HG02938 (cell line): Measurements from ENCODE around the gene GLYAT.
"Not testable (repeated sequence)": the region's sequence is repeated elsewhere in the genome, so short reads cannot be mapped to it uniquely, and the experiment has no call there.

ENCODE experiments used
- ATAC-seq: cut with Tn5 transposase; IDR thresholded peaks from one replicate; pipeline ENCODE4 v1.9.1; 2021; ENCODE audit warnings: mild to moderate bottlenecking, moderate library complexity; ENCODE audit not compliant: unreplicated experiment

Gene GLYAT

GRCh38 chr11:58744988-58745704 is 13.4 kb upstream of the GLYAT start:
- no peak for ATAC-seq

GRCh38 chr11:58742981-58743880 is 11.5 kb upstream of the GLYAT start:
- ATAC-seq, result no peak

- ATAC-seq, result peak; percentile 81
Measured at GRCh38 chr11:58742140-58742539, 10.4 kb upstream of the GLYAT start.

GRCh38 chr11:58741127-58741526 is 9.4 kb upstream of the GLYAT start:
- ATAC-seq, result no peak

GRCh38 chr11:58740447-58740846 is 8.7 kb upstream of the GLYAT start:
- no peak for ATAC-seq

- ATAC-seq, result no peak
Measured at GRCh38 chr11:58739725-58740430, 8.1 kb upstream of the GLYAT start.

GRCh38 chr11:58734681-58735490 is 3.1 kb upstream of the GLYAT start:
- ATAC-seq, result no peak

- no peak for ATAC-seq
Measured at GRCh38 chr11:58730507-58731089, 1.1 kb downstream of the GLYAT start.

GRCh38 chr11:58727415-58727797 is 4.3 kb downstream of the GLYAT start:
- ATAC-seq, result no peak

GRCh38 chr11:58726737-58727414 is 4.9 kb downstream of the GLYAT start:
- ATAC-seq, result no peak

- no peak for ATAC-seq
Measured at GRCh38 chr11:58719406-58720117, 12.2 kb downstream of the GLYAT start.

GRCh38 chr11:58712531-58712930 is 19.2 kb downstream of the GLYAT start:
- no peak for ATAC-seq

- no peak for ATAC-seq
Measured at GRCh38 chr11:58711832-58712231, 19.9 kb downstream of the GLYAT start.

- ATAC-seq, result no peak
Measured at GRCh38 chr11:58707767-58708166, 24.0 kb downstream of the GLYAT start.

- not testable (repeated sequence) for ATAC-seq
Measured at GRCh38 chr11:58696825-58697224, 34.9 kb downstream of the GLYAT start.

- ATAC-seq, result no peak
Measured at GRCh38 chr11:58693026-58693425, 38.7 kb downstream of the GLYAT start.

GRCh38 chr11:58691675-58692074 is 40.1 kb downstream of the GLYAT start:
- no peak for ATAC-seq

GRCh38 chr11:58688789-58689503 is 42.8 kb downstream of the GLYAT start:
- no peak for ATAC-seq
